SK-N-SH (cell line): ENCODE measurements around the gene CRYBG1. TPM values are rescaled to one million over a fixed set of nuclear protein-coding genes. Genes with fewer than 3 reads are reported as not detected.

Experiments
- CTCF ChIA-PET: fragments of 300-600, 350-600 bp; formaldehyde crosslinking; extraction: SDS; loops from one replicate; lab custom pipeline; 2021; lab: Yijun Ruan, JAX
- POLR2A ChIA-PET: fragments of 350-600 bp; sonication (Branson Sonifier 250); formaldehyde crosslinking; extraction: SDS; loops from one replicate; lab custom pipeline; 2020; ENCODE audit warnings: antibody characterized with exemption, inconsistent platforms; lab: Yijun Ruan, JAX
- DNase-seq: peaks from one replicate; pipeline ENCODE4 v3.0.0; 2012
- H2AFZ ChIP-seq: fragments of 200-600 bp; sonication (generic); 2 replicates; pipeline ENCODE4 v1.8.1; 2016; ENCODE audit warnings: antibody characterized with exemption, mild to moderate bottlenecking, low read depth
- H3F3A ChIP-seq: fragments of 200-600 bp; sonication (generic); replicated peaks from 2 replicates; pipeline ENCODE3; 2016; ENCODE audit warnings: antibody characterized with exemption, mild to moderate bottlenecking; ENCODE audit not compliant: insufficient read depth
- H3K27ac ChIP-seq, 2 experiments: fragments of 200-500 bp in 1 of 2; fragments of 200-600 bp in 1 of 2; sonication (Bioruptor generic) in 1 of 2; sonication (generic), shearing (Covaris generic) in 1 of 2; 2 replicates each; pipeline versions ENCODE4 v1.5.1 to v1.6.1; 2014 to 2016; ENCODE audit warnings: low read depth in 2 of 2, inconsistent platforms in 1 of 2, low read length in 1 of 2, mild to moderate bottlenecking in 1 of 2, mixed read lengths in 1 of 2
- H3K27me3 ChIP-seq: fragments of 200-600 bp; sonication (generic), shearing (Covaris generic); 2 replicates; pipeline ENCODE4 v1.6.1; 2016; ENCODE audit warnings: mixed run types; ENCODE audit not compliant: insufficient read depth
- H3K36me3 ChIP-seq, 2 experiments: fragments of 200-500 bp in 1 of 2; fragments of 200-600 bp in 1 of 2; sonication (Bioruptor generic) in 1 of 2; sonication (generic) in 1 of 2; replicated peaks in 1 of 2; 2 replicates each; pipeline versions ENCODE3 to v1.5.1; 2014 to 2016; ENCODE audit warnings: low read length in 1 of 2, mild to moderate bottlenecking in 1 of 2; ENCODE audit not compliant: insufficient read depth in 2 of 2, control insufficient read depth in 1 of 2
- H3K4me1 ChIP-seq, 2 experiments: fragments of 200-500 bp in 1 of 2; fragments of 200-600 bp in 1 of 2; sonication (Bioruptor generic) in 1 of 2; sonication (generic), shearing (Covaris generic) in 1 of 2; 2 replicates each; pipeline versions ENCODE4 v1.5.1 to v1.6.1; 2014 to 2016; ENCODE audit warnings: low read depth in 1 of 2, low read length in 1 of 2, mixed run types in 1 of 2; ENCODE audit not compliant: insufficient read depth in 2 of 2, control insufficient read depth in 1 of 2
- H3K4me2 ChIP-seq: fragments of 200-600 bp; sonication (generic), shearing (Covaris generic); 2 replicates; pipeline ENCODE4 v1.6.1; 2017; ENCODE audit warnings: mixed run types
- H3K4me3 ChIP-seq, 2 experiments: fragments of 200-500 bp in 1 of 2; fragments of 200-600 bp in 1 of 2; sonication (Bioruptor generic) in 1 of 2; sonication (generic), shearing (Covaris generic) in 1 of 2; 2 replicates each; pipeline versions ENCODE4 v1.5.1 to v1.8.1; 2014 to 2016; ENCODE audit warnings: low read depth in 2 of 2, inconsistent platforms in 1 of 2, low read length in 1 of 2, mild to moderate bottlenecking in 1 of 2, mixed read lengths in 1 of 2, moderate library complexity in 1 of 2
- H3K79me2 ChIP-seq: fragments of 200-600 bp; sonication (generic); 2 replicates; pipeline ENCODE4 v1.8.1; 2017; ENCODE audit warnings: mild to moderate bottlenecking; ENCODE audit not compliant: insufficient read depth
- H3K9ac ChIP-seq: fragments of 200-600 bp; sonication (generic); 2 replicates; pipeline ENCODE4 v1.6.1; 2017; ENCODE audit warnings: mixed run types
- H3K9me2 ChIP-seq: fragments of 200-600 bp; sonication (generic); 2 replicates; pipeline ENCODE4 v1.6.1; 2017; ENCODE audit warnings: mixed run types
- H3K9me3 ChIP-seq: fragments of 200-600 bp; sonication (generic); 2 replicates; pipeline ENCODE4 v1.6.1; 2017; ENCODE audit warnings: mixed run types, mild to moderate bottlenecking, moderate library complexity
- H4K20me1 ChIP-seq: fragments of 200-600 bp; sonication (generic); 2 replicates; pipeline ENCODE4 v1.6.1; 2017; ENCODE audit warnings: mild to moderate bottlenecking, mixed run types; ENCODE audit not compliant: insufficient read depth
- ELF1 ChIP-seq: IDR thresholded peaks from 2 replicates; pipeline ENCODE4 v1.4.0; 2012
- EP300 ChIP-seq, 2 experiments: IDR thresholded peaks; 2 replicates each; pipeline versions ENCODE4 v1.4.0 to v1.6.1; 2012; ENCODE audit warnings: borderline replicate concordance in 1 of 2, low read depth in 1 of 2, low read length in 1 of 2
- FOSL2 ChIP-seq: IDR thresholded peaks from 2 replicates; pipeline ENCODE4 v1.4.0; 2012; ENCODE audit warnings: low read depth, mild to moderate bottlenecking, moderate library complexity, borderline replicate concordance
- FOXM1 ChIP-seq: IDR thresholded peaks from 2 replicates; pipeline ENCODE4 v1.4.0; 2012; ENCODE audit warnings: low read depth, mild to moderate bottlenecking
- IRF3 ChIP-seq: fragments of 150-350 bp; IDR thresholded peaks from 2 replicates; pipeline ENCODE4 v1.6.1; 2016; ENCODE audit warnings: mild to moderate bottlenecking, low read depth, low read length
- JUND ChIP-seq: IDR thresholded peaks from 2 replicates; pipeline ENCODE4 v1.4.0; 2012
- MEF2A ChIP-seq: IDR thresholded peaks from 2 replicates; pipeline ENCODE4 v1.4.0; 2012; ENCODE audit warnings: low read depth, borderline replicate concordance
- PBX3 ChIP-seq: IDR thresholded peaks from 2 replicates; pipeline ENCODE4; 2012
- RAD21 ChIP-seq: IDR thresholded peaks from 2 replicates; pipeline ENCODE4 v1.6.1; 2012; ENCODE audit warnings: mild to moderate bottlenecking, low read length
- RCOR1 ChIP-seq: fragments of 150-350 bp; IDR thresholded peaks from 2 replicates; pipeline ENCODE4 v1.6.1; 2017; ENCODE audit warnings: antibody characterized with exemption, low read length
- RFX5 ChIP-seq: IDR thresholded peaks from 2 replicates; pipeline ENCODE4 v1.6.1; 2012; ENCODE audit warnings: mild to moderate bottlenecking, improper control_type of control experiment, low read length
- SIN3A ChIP-seq: IDR thresholded peaks from 2 replicates; pipeline ENCODE4 v1.6.1; 2012; ENCODE audit warnings: low read depth, mild to moderate bottlenecking, low read length, moderate library complexity, borderline replicate concordance
- TAF1 ChIP-seq: IDR thresholded peaks from 2 replicates; pipeline ENCODE4 v1.6.1; 2012; ENCODE audit warnings: low read depth, mild to moderate bottlenecking, low read length, moderate library complexity, borderline replicate concordance
- TCF12 ChIP-seq: IDR thresholded peaks from 2 replicates; pipeline ENCODE4 v1.4.0; 2012
- TEAD4 ChIP-seq: IDR thresholded peaks from 2 replicates; pipeline ENCODE4 v1.4.0; 2012; ENCODE audit warnings: mild to moderate bottlenecking, borderline replicate concordance; ENCODE audit not compliant: insufficient read depth
- WGBS: methylation state at CpG from one replicate; pipeline ENCODE4 v1.1.6; 2017; ENCODE audit warnings: low lambda C conversion rate; 5-methylcytosine and 5-hydroxymethylcytosine counted together
- polyA plus RNA-seq, 3 experiments: library from polyadenylated mRNA; depleted of rRNA; stranded (reverse); fragments of >200 nt; gene quantifications; 2 replicates each; pipeline ENCODE4 v1.2.3, GENCODE V29; 2012
- TF ChIP-seq, protein P1 (sequence below): IDR thresholded peaks from 2 replicates; pipeline ENCODE4 v1.4.0; 2012; ENCODE audit warnings: low read depth, borderline replicate concordance
- TF ChIP-seq, protein P2 (sequence below): IDR thresholded peaks from 2 replicates; pipeline ENCODE4 v1.6.1; 2012; ENCODE audit warnings: mild to moderate bottlenecking, low read depth, low read length, moderate library complexity

The CRYBG1 gene
- polyA plus RNA-seq, 1 of the 3 experiments (the other 2 are of a cell fraction), result 13.8 TPM

DNA sequence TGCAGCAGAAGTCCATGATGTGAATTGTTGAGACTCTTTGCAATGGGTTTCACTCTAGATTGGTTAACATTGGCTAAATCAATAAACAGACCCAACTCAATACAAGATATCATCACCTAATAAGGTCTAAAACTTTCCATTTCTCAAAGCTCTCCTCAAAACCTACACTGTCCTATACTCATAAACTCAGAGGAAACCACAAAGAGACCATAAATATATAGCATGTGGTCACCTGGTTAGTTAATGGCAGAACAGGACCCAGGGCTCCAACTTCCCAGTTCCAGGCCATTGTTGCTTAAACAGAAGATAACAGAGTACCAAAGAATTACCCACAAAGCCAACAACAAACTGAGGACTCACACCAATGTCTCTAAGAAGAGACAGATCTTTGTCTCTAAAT lies 256.8 kb downstream of the CRYBG1 start (continued):
- no peak for TF ChIP-seq RFX5
- TF ChIP-seq TEAD4, result no peak
- TF ChIP-seq MEF2A, result no peak
- no peak for TF ChIP-seq PBX3

DNA sequence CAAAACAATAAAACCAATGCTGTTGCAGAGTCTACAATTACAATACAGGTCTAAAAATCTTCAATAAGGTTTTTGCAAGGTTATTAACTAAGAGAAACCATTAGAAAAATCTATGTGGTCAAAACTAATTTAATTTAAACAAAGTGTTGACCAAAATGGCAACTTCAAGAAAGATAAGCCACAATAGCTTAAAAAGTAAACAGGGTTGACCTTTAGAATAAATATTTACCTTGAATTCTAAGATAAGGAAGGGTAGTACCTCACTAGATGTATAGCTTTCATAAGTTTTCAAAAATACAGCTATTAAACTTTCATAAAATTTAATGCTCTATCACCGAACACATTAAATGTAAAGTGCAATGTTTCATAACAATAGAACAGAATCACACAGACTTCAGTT lies 257.3 kb downstream of the CRYBG1 start:
- Histone ChIP-seq H3K4me2 (no peak overlapping the region), H2AFZ (no peak overlapping the region), H3K4me1 (no peaks in the 10 kb centered on the region; a peak in 1 of 4 replicates), H3K4me3 (no peak overlapping the region), H3K36me3 (peaks cover 10 to 11% of the 10 kb centered on the region in 2 experiments), H3F3A (no peaks in the 10 kb centered on the region), H4K20me1 (no peaks in the 10 kb centered on the region), H3K9ac (no peak overlapping the region), H3K9me3 (no peaks in the 10 kb centered on the region), H3K9me2 (no peaks in the 10 kb centered on the region), H3K79me2 (no peaks in the 10 kb centered on the region), H3K27ac (no peak overlapping the region), H3K27me3 (no peaks in the 10 kb centered on the region)
- 97% methylated on average over 1 of the region's 1 CpG for WGBS
- ChIA-PET POLR2A (no interaction called here), CTCF (interaction anchor here (1.7 to 2.2 kb wide), 2 partner anchors 8 to 362 kb away, joined by 6 to 11 read pairs; no protein-coding TSS in a partner anchor)
- no peak for DNase-seq
- no peak for TF ChIP-seq SIN3A
- TF ChIP-seq RAD21, result no peak
- TF ChIP-seq, protein P1, sequence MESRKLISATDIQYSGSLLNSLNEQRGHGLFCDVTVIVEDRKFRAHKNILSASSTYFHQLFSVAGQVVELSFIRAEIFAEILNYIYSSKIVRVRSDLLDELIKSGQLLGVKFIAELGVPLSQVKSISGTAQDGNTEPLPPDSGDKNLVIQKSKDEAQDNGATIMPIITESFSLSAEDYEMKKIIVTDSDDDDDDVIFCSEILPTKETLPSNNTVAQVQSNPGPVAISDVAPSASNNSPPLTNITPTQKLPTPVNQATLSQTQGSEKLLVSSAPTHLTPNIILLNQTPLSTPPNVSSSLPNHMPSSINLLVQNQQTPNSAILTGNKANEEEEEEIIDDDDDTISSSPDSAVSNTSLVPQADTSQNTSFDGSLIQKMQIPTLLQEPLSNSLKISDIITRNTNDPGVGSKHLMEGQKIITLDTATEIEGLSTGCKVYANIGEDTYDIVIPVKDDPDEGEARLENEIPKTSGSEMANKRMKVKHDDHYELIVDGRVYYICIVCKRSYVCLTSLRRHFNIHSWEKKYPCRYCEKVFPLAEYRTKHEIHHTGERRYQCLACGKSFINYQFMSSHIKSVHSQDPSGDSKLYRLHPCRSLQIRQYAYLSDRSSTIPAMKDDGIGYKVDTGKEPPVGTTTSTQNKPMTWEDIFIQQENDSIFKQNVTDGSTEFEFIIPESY, result no peak
- TF ChIP-seq ELF1, result no peak
- no peak for TF ChIP-seq FOXM1
- no peak for TF ChIP-seq FOSL2
- TF ChIP-seq IRF3, result no peak
- no peak for TF ChIP-seq TAF1
- TF ChIP-seq EP300 (IDR thresholded peaks at IDR 0.05; ENCODE audit: borderline replicate concordance in 1 of 2, low read depth in 1 of 2, low read length in 1 of 2), result no peak
- no peak for TF ChIP-seq TCF12
- TF ChIP-seq, protein P2, sequence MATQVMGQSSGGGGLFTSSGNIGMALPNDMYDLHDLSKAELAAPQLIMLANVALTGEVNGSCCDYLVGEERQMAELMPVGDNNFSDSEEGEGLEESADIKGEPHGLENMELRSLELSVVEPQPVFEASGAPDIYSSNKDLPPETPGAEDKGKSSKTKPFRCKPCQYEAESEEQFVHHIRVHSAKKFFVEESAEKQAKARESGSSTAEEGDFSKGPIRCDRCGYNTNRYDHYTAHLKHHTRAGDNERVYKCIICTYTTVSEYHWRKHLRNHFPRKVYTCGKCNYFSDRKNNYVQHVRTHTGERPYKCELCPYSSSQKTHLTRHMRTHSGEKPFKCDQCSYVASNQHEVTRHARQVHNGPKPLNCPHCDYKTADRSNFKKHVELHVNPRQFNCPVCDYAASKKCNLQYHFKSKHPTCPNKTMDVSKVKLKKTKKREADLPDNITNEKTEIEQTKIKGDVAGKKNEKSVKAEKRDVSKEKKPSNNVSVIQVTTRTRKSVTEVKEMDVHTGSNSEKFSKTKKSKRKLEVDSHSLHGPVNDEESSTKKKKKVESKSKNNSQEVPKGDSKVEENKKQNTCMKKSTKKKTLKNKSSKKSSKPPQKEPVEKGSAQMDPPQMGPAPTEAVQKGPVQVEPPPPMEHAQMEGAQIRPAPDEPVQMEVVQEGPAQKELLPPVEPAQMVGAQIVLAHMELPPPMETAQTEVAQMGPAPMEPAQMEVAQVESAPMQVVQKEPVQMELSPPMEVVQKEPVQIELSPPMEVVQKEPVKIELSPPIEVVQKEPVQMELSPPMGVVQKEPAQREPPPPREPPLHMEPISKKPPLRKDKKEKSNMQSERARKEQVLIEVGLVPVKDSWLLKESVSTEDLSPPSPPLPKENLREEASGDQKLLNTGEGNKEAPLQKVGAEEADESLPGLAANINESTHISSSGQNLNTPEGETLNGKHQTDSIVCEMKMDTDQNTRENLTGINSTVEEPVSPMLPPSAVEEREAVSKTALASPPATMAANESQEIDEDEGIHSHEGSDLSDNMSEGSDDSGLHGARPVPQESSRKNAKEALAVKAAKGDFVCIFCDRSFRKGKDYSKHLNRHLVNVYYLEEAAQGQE, result no peak
- no peak for TF ChIP-seq RCOR1
- no peak for TF ChIP-seq JUND
